Neural cell (in vitro differentiated cells): ENCODE measurements around the gene SCARB2. TPM values are rescaled to one million over a fixed set of nuclear protein-coding genes. Genes with fewer than 3 reads are reported as not detected.

Source experiments
- H2AFZ ChIP-seq: fragments of 200-600, 300-800 bp; sonication (generic), shearing (Covaris generic); 2 replicates; pipeline ENCODE4 v1.6.0; 2014; ENCODE audit warnings: low read depth, mild to moderate bottlenecking, antibody characterized with exemption, low read length, moderate library complexity
- H3F3A ChIP-seq: fragments of 200-600 bp; shearing (Covaris generic); 2 replicates; pipeline ENCODE4 v1.6.1; 2016; ENCODE audit warnings: mild to moderate bottlenecking, moderate library complexity, mixed read lengths, antibody characterized with exemption, low read length; ENCODE audit not compliant: insufficient read depth, poor library complexity, severe bottlenecking
- H3K27ac ChIP-seq: fragments of 200-600, 300-800 bp; sonication (generic), shearing (Covaris generic); 2 replicates; pipeline ENCODE4 v1.5.1; 2014; ENCODE audit warnings: mild to moderate bottlenecking, low read length, moderate library complexity
- H3K27me3 ChIP-seq: fragments of 300-800, 200-600 bp; sonication (generic), shearing (Covaris generic); 2 replicates; pipeline ENCODE4 v1.6.0; 2014; ENCODE audit warnings: mild to moderate bottlenecking, low read depth, low read length, moderate library complexity; ENCODE audit not compliant: insufficient read depth
- H3K36me3 ChIP-seq: fragments of 300-800, 200-600 bp; sonication (generic), shearing (Covaris generic); 2 replicates; pipeline ENCODE4 v1.5.1; 2014; ENCODE audit warnings: mild to moderate bottlenecking, antibody characterized with exemption, low read length, moderate library complexity; ENCODE audit not compliant: insufficient read depth
- H3K4me2 ChIP-seq: fragments of 300-800, 200-600 bp; sonication (generic), shearing (Covaris generic); 2 replicates; pipeline ENCODE4 v1.6.0; 2014; ENCODE audit warnings: mild to moderate bottlenecking, low read length
- H3K4me3 ChIP-seq: fragments of 300-800, 200-600 bp; sonication (generic), shearing (Covaris generic); 2 replicates; pipeline ENCODE4 v1.5.1; 2014; ENCODE audit warnings: mild to moderate bottlenecking, low read length, moderate library complexity
- H3K79me2 ChIP-seq: fragments of 200-600 bp; shearing (Covaris generic); replicated peaks from 2 replicates; pipeline ENCODE4 v1.6.0; 2014; ENCODE audit warnings: mild to moderate bottlenecking, low read length, moderate library complexity; ENCODE audit not compliant: insufficient read depth
- H3K9ac ChIP-seq: fragments of 300-800, 200-600 bp; sonication (generic), shearing (Covaris generic); 2 replicates; pipeline ENCODE4 v1.6.1; 2016; ENCODE audit warnings: mild to moderate bottlenecking, low read length, mixed read lengths
- H3K9me2 ChIP-seq: fragments of 200-600 bp; shearing (Covaris generic); 2 replicates; pipeline ENCODE4 v1.6.1; 2016; ENCODE audit warnings: mild to moderate bottlenecking, low read length, mixed read lengths; ENCODE audit not compliant: insufficient read depth
- H3K9me3 ChIP-seq: fragments of 200-600, 300-800 bp; sonication (generic), shearing (Covaris generic); 2 replicates; pipeline ENCODE4 v1.6.1; 2016; ENCODE audit warnings: mild to moderate bottlenecking, mixed run types, low read length, moderate library complexity, mixed read lengths
- H4K20me1 ChIP-seq: fragments of 200-600 bp; shearing (Covaris generic); 2 replicates; pipeline ENCODE4 v1.6.1; 2016; ENCODE audit warnings: mild to moderate bottlenecking, mixed run types; ENCODE audit not compliant: insufficient read depth
- CTCF ChIP-seq: fragments of 450-650 bp; IDR thresholded peaks from 2 replicates; pipeline ENCODE4 v1.5.1; 2014; ENCODE audit warnings: antibody characterized with exemption, mild to moderate bottlenecking, moderate library complexity; ENCODE audit not compliant: poor library complexity, severe bottlenecking
- EP300 ChIP-seq: fragments of 450-650 bp; conservative IDR thresholded peaks from 2 replicates; pipeline ENCODE4 v1.6.1; 2014; ENCODE audit warnings: antibody characterized with exemption, mild to moderate bottlenecking, moderate library complexity; ENCODE audit not compliant: poor library complexity, severe bottlenecking
- EZH2 ChIP-seq: fragments of 200-600, 300-800 bp; shearing (Covaris generic), sonication (generic); IDR thresholded peaks from 2 replicates; pipeline ENCODE4 v1.6.1; 2014; ENCODE audit warnings: antibody characterized with exemption, low read length, borderline replicate concordance, mild to moderate bottlenecking; ENCODE audit not compliant: insufficient read depth, poor library complexity, severe bottlenecking
- MXI1 ChIP-seq: fragments of 450-650 bp; conservative IDR thresholded peaks from 2 replicates; pipeline ENCODE4 v1.6.1; 2014; ENCODE audit warnings: antibody characterized with exemption, mild to moderate bottlenecking; ENCODE audit not compliant: poor library complexity, severe bottlenecking
- POLR2AphosphoS5 ChIP-seq: IDR thresholded peaks from 2 replicates; pipeline ENCODE4 v1.6.1; 2012
- RAD21 ChIP-seq: fragments of 450-650 bp; conservative IDR thresholded peaks from 2 replicates; pipeline ENCODE4 v1.6.1; 2014; ENCODE audit warnings: antibody characterized with exemption, mild to moderate bottlenecking, moderate library complexity
- REST ChIP-seq: IDR thresholded peaks from 2 replicates; pipeline ENCODE4 v1.6.1; 2012; ENCODE audit warnings: borderline replicate concordance
- SMC3 ChIP-seq: fragments of 450-650 bp; conservative IDR thresholded peaks from 2 replicates; pipeline ENCODE4 v1.6.1; 2014; ENCODE audit warnings: antibody characterized with exemption, mild to moderate bottlenecking, moderate library complexity; ENCODE audit not compliant: poor library complexity
- TAF1 ChIP-seq: IDR thresholded peaks from 2 replicates; pipeline ENCODE4 v1.6.1; 2012; ENCODE audit warnings: low read depth
- polyA plus RNA-seq: library from polyadenylated mRNA; depleted of rRNA; stranded (reverse); fragments of >200 nt; gene quantifications from 2 replicates; pipeline ENCODE4 v1.2.3, GENCODE V29; 2014

Gene SCARB2
- polyA plus RNA-seq, 1 donor from 2014 or later: 256 TPM

GRCh38 chr4:76216975-76217814, 3.6 kb upstream of the SCARB2 start:
- H3K27me3 ChIP-seq: no peaks in the 10 kb centered on the region
- H2AFZ ChIP-seq: no peak overlapping the region
- H3K36me3 ChIP-seq: no peaks in the 10 kb centered on the region
- H3K27ac ChIP-seq: no peak overlapping the region
- H3F3A ChIP-seq: no peaks in the 10 kb centered on the region
- no peak overlapping the region for H3K4me3 ChIP-seq
- H3K4me2 ChIP-seq: no peak overlapping the region
- no peaks in the 10 kb centered on the region for H3K9me2 ChIP-seq
- H3K9ac ChIP-seq: no peak overlapping the region
- peaks cover 9% of the 10 kb centered on the region for H3K79me2 ChIP-seq
- H4K20me1 ChIP-seq: no peaks in the 10 kb centered on the region
- no peaks in the 10 kb centered on the region for H3K9me3 ChIP-seq
- TF ChIP-seq MXI1: no peak
- no peak for TF ChIP-seq POLR2AphosphoS5
- no peak for TF ChIP-seq RAD21
- no peak for TF ChIP-seq EZH2
- TF ChIP-seq REST: no peak
- TF ChIP-seq EP300: no peak
- TF ChIP-seq CTCF: no peak
- TF ChIP-seq SMC3: no peak
- TF ChIP-seq TAF1: no peak

GRCh38 chr4:76216524-76216923, 2.9 kb upstream of the SCARB2 start:
- Histone ChIP-seq H3K4me2 (no peak overlapping the region), H3K36me3 (no peaks in the 10 kb centered on the region), H3K4me3 (no peak overlapping the region), H3K27ac (no peak overlapping the region), H3F3A (no peaks in the 10 kb centered on the region), H2AFZ (no peak overlapping the region), H3K9ac (no peak overlapping the region), H3K79me2 (peaks cover 16% of the 10 kb centered on the region), H3K9me2 (no peaks in the 10 kb centered on the region), H4K20me1 (no peaks in the 10 kb centered on the region), H3K9me3 (no peaks in the 10 kb centered on the region), H3K27me3 (no peaks in the 10 kb centered on the region)
- TF ChIP-seq TAF1: no peak
- TF ChIP-seq EZH2: no peak
- no peak for TF ChIP-seq RAD21
- no peak for TF ChIP-seq CTCF
- TF ChIP-seq REST: no peak
- no peak for TF ChIP-seq EP300
- no peak for TF ChIP-seq MXI1
- no peak for TF ChIP-seq POLR2AphosphoS5
- no peak for TF ChIP-seq SMC3
